Activated naive CD8-positive, alpha-beta T cell treated with anti-CD3 and anti-CD28 coated beads for 36 hours (primary cell): ENCODE measurements around the gene TAOK2. TPM values are rescaled to one million over a fixed set of nuclear protein-coding genes. Genes with fewer than 3 reads are reported as not detected.
"Not testable (repeated sequence)": the region's sequence is repeated elsewhere in the genome, so short reads cannot be mapped to it uniquely, and the experiment has no call there.

ENCODE experiments used
- DNase-seq: peaks from one replicate; pipeline ENCODE4 v3.0.0; 2021
- H3K27ac Mint-ChIP-seq: one replicate; pipeline ENCODE4 v1.8.0; 2022; ENCODE audit warnings: mild to moderate bottlenecking, moderate library complexity, mixed read lengths
- H3K27me3 Mint-ChIP-seq: one replicate; pipeline ENCODE4 v1.8.0; 2022; ENCODE audit warnings: mild to moderate bottlenecking, mixed read lengths
- H3K36me3 Mint-ChIP-seq: one replicate; pipeline ENCODE4 v1.8.0; 2021; ENCODE audit warnings: mild to moderate bottlenecking, mixed read lengths
- H3K4me1 Mint-ChIP-seq: one replicate; pipeline ENCODE4 v1.8.0; 2021; ENCODE audit warnings: mixed read lengths
- H3K4me3 Mint-ChIP-seq: one replicate; pipeline ENCODE4 v1.8.0; 2022; ENCODE audit warnings: mild to moderate bottlenecking, moderate library complexity, mixed read lengths
- H3K9me3 Mint-ChIP-seq: one replicate; pipeline ENCODE4 v1.8.0; 2022; ENCODE audit warnings: mixed read lengths
- total RNA-seq, 2 experiments: library from RNA; stranded (reverse); gene quantifications; one replicate each; pipeline ENCODE4 v1.2.3, GENCODE V29; 2021

Gene TAOK2
- total RNA-seq, 2 experiments from 2014 or later = 24.9 to 26.4 TPM

DNA sequence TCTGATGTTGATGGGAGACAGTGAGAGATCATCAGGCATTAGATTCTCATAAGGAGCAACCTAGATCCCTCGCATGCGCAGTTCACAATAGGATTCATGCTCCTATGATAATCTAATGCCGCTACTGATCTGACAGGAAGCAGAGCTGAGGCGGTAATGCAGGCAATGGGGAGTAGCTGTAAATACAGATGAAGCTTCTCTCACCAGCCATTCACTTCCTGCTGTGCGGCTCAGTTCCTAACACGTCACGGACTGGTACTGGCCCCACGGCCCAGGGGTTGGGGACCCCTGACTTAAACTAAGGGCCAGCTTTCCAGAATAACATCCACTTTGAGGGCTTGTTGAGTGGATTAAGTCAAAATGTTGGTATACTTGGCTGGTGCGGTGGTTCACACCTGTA is 14.4 kb upstream of the TAOK2 start:
- no peaks in the 10 kb centered on the region for H3K36me3 Mint-ChIP-seq
- peaks cover 15% of the 10 kb centered on the region for H3K4me1 Mint-ChIP-seq
- H3K4me3 Mint-ChIP-seq = no peak overlapping the region
- no peaks in the 10 kb centered on the region for H3K27me3 Mint-ChIP-seq
- H3K27ac Mint-ChIP-seq = no peak overlapping the region
- no peak for DNase-seq
- no peaks in the 10 kb centered on the region for H3K9me3 Mint-ChIP-seq

DNA sequence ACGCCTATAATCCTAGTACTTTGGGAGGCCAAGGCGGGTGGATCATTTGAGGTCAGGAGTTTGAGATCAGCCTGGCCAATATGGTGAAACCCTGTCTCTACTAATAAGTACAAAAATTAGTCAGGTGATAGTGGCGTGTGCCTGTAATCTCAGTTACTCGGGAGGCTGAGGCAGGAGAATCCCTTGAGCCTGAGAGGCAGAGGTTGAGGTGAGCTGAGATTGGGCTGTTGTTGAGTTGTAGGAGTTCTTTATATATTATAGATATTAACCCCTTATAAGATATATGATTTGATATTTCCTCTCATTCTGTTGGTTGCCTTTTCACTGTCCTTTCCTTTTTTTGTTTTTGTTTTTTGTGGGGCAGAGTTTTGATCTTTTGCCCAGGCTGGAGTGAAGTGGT is 13.8 kb upstream of the TAOK2 start:
- H3K4me3 Mint-ChIP-seq, H3K9me3 Mint-ChIP-seq, H3K36me3 Mint-ChIP-seq, H3K27ac Mint-ChIP-seq, H3K27me3 Mint-ChIP-seq, DNase-seq: not testable (repeated sequence)
- peaks cover 15% of the 10 kb centered on the region for H3K4me1 Mint-ChIP-seq

DNA sequence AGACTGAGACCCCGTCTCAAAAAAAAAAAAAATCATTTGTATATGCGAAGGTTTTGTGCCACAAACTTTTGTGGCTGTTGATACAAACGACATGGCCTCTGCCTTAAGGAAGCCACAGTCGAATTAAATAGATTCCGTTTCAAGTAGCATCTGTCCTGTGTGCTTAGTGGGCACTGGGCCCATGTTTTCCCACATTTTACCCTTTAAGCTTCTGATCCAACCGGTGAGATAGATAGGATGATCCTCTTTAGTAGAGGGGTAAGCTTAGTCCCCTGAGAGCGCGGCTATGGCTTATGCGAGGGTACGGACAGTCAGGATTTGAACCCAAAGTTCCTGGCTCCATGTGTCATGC is 12.6 kb upstream of the TAOK2 start:
- H3K4me3 Mint-ChIP-seq = peak overlapping the region; percentile 76
- H3K27ac Mint-ChIP-seq = peak overlapping the region; percentile 85
- no peak for DNase-seq
- H3K27me3 Mint-ChIP-seq = no peaks in the 10 kb centered on the region
- no peaks in the 10 kb centered on the region for H3K36me3 Mint-ChIP-seq
- peaks cover 16% of the 10 kb centered on the region for H3K4me1 Mint-ChIP-seq
- H3K9me3 Mint-ChIP-seq = no peaks in the 10 kb centered on the region

DNA sequence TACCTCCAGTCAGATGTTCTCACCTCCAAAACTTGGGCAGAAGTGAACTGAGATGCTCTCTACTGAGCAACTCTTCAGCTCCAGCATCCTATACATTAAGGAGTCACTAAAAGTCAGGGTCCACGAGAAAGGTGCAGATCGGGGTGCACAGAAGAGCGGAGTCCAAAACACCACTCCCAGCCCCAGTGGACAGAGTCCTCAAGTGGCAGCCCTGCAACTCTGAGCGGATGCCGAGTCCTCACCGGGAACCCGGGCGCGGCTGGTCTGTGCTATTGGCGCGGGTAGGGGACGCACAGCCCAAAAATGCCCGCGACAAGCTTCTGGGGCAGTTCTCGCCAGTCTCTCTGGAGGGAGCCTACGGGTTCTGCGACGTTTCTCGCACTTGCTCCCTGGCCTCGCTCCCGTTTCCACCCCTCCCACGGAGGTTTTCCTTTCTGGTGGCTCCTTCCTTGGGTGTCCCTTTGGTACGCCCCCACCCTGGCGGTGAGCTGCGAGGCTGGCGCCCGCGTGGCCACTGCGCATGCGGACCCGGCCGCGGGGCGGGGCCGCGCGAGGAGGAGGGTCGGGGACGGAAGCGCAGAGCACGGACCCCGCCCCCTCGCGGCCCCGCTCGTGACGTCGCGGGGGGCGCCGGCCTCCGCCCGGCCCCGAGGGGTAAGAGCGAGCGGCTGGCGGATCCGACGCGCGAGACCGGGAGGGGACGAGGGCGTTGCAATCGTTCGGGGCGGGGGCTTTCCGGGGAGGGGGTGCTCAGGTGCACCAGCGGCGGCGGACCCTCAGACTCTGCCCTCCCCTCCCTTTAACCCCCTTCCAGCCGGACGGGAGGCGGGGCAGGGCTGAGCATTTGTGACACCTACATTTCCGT is 12.0 kb upstream of the TAOK2 start, which contains the start of gene TMEM219:
TMEM219 (plus strand) TSS at position 601 of the 865 bp plus-strand sequence. CDS start 1,065 bp downstream, outside the sequence.
- H3K4me3 Mint-ChIP-seq = peak within 1 kb of the TSS; percentile 83
- DNase-seq = peak; percentile 97

DNA sequence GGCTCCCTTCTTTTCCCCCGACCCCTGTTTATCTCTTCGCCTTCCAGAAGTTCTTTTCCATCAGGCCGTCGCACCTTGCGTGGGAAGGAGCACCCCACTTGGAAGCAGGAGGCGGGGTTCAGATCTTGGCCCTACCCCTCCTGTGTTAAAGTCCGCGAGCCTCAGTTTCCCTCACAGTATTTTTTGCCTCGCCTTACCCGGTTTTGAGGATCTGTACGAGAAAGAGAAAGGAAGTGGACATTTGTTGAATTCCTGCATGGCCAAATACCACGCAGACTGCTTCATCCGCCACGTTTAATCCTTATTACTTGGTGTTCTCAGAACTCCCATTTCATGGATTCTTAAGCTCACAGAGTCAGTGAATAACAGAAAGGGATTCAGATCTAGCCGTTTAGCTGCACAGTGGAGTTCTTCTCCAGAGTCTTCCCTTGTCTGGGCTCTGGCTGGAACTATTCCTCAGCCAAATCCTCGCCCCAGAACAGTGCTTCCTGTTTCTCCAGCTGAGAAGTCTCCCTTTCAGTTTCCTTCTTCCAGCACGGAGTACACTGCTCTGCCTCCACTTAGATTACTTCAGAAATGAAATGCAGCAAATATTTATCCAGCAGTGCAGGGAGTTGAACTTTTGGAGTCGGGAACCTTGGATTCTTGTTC is 11.2 kb upstream of the TAOK2 start:
- H3K4me3 Mint-ChIP-seq = peak overlapping the region; percentile 83

More for the DNA sequence above, 12.0 kb upstream of the TAOK2 start, which contains the start of gene TMEM219:
- no peaks in the 10 kb centered on the region for H3K36me3 Mint-ChIP-seq
- no peaks in the 10 kb centered on the region for H3K9me3 Mint-ChIP-seq
- peak within 1 kb of the TSS; percentile 85 for H3K27ac Mint-ChIP-seq
- no peaks in the 10 kb centered on the region for H3K27me3 Mint-ChIP-seq
- peaks cover 16% of the 10 kb centered on the region for H3K4me1 Mint-ChIP-seq

DNA sequence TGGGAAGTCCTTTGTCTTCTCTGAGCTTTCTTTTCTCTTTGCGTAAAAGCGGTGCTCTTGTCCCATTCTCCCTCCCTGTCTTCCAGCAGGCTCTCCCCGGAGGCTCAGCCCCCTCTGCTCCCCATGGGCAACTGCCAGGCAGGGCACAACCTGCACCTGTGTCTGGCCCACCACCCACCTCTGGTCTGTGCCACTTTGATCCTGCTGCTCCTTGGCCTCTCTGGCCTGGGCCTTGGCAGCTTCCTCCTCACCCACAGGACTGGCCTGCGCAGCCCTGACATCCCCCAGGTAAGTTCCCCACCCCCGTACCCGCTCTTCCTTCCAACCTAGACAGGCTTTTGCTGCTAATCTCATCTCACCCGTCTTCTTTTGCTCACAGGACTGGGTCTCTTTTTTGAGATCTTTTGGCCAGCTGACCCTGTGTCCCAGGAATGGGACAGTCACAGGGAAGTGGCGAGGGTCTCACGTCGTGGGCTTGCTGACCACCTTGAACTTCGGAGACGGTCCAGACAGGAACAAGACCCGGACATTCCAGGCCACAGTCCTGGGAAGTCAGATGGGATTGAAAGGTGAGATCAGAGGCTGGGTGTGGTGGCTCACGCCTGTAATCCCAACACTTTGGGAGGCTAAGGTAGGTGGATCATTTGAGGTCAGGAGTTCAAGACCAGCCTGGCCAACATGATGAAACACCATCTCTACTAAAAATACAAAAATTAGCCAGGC is 10.5 kb upstream of the TAOK2 start:
- H3K27me3 Mint-ChIP-seq = no peaks in the 10 kb centered on the region
- H3K27ac Mint-ChIP-seq = peak overlapping the region; percentile 79
- DNase-seq = no peak
- no peaks in the 10 kb centered on the region for H3K36me3 Mint-ChIP-seq
- peaks cover 16% of the 10 kb centered on the region for H3K4me1 Mint-ChIP-seq
- no peaks in the 10 kb centered on the region for H3K9me3 Mint-ChIP-seq
- peak overlapping the region; percentile 83 for H3K4me3 Mint-ChIP-seq

More for the DNA sequence above, 11.2 kb upstream of the TAOK2 start:
- Mint-ChIP-seq H3K27me3 (no peaks in the 10 kb centered on the region), H3K9me3 (no peaks in the 10 kb centered on the region), H3K36me3 (no peaks in the 10 kb centered on the region), H3K4me1 (peaks cover 16% of the 10 kb centered on the region), H3K27ac (peak overlapping the region; percentile 79)
- DNase-seq = no peak

DNA sequence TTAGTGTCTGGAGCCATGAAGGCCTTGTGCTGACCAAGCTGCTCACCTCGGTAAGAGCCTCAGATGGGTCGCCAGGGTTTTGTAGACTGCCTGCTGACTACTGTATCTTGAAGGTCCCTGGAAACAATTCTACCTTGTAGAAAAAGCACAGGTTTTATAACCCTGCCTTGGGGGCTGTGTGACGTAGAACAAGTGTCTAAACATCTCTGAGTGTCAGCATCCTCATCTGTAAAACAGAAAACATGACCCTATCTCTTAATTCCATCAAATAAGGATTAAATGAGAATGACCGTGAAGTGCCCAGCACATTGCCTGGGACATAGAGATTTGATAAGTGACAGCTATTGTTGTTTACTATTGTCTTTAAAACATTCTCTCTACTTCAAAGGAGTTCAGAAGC is 5.5 kb upstream of the TAOK2 start:
- Mint-ChIP-seq H3K4me3 (no peak overlapping the region), H3K27me3 (no peaks in the 10 kb centered on the region), H3K27ac (no peak overlapping the region), H3K9me3 (peaks cover 5% of the 10 kb centered on the region), H3K36me3 (peaks cover 24% of the 10 kb centered on the region), H3K4me1 (peaks cover 8% of the 10 kb centered on the region)
- DNase-seq = no peak

DNA sequence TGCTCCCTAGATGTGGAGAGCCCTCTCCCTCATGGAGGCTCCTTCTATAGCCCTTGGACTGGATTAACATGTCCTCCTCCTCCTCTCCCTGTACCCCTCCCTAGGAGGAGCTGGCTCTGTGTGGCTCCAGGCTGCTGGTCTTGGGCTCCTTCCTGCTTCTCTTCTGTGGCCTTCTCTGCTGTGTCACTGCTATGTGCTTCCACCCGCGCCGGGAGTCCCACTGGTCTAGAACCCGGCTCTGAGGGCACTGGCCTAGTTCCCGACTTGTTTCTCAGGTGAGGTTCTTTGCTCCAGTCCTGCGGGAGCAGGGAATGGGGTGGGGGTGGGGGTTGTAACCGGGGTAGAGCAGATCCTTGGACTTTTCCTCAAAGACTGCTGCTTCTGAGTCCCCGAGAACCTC is 2.4 kb upstream of the TAOK2 start:
- Mint-ChIP-seq H3K4me3 (no peak overlapping the region), H3K27ac (no peak overlapping the region), H3K27me3 (no peaks in the 10 kb centered on the region), H3K9me3 (peaks cover 7% of the 10 kb centered on the region), H3K36me3 (peaks cover 33% of the 10 kb centered on the region), H3K4me1 (peaks cover 24% of the 10 kb centered on the region)
- DNase-seq = no peak

DNA sequence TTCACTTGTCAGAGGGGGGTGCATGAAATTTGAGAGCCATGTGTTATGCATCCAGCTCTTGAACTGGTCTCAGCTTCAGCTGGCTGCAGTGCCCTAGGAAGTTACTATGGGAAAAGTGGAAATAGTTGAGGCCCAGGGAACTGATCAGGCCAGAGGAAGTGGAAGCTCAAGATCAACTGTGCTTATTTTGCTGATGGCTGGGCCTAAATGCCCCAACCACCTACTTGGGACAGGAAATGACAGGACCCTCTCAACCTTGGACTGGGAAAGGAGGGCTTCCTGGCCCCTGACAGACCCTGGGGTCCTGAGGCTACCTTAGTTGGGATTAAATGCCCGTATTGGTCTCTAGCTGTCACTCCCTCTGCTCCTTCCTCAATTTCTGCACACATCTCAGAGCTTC is 1.2 kb upstream of the TAOK2 start:
- H3K9me3 Mint-ChIP-seq = peaks cover 7% of the 10 kb centered on the region
- no peaks in the 10 kb centered on the region for H3K27me3 Mint-ChIP-seq
- H3K4me1 Mint-ChIP-seq = peaks cover 33% of the 10 kb centered on the region
- no peak overlapping the region for H3K4me3 Mint-ChIP-seq
- H3K36me3 Mint-ChIP-seq = peaks cover 33% of the 10 kb centered on the region
- no peak for DNase-seq
- H3K27ac Mint-ChIP-seq = peak overlapping the region; percentile 70

DNA sequence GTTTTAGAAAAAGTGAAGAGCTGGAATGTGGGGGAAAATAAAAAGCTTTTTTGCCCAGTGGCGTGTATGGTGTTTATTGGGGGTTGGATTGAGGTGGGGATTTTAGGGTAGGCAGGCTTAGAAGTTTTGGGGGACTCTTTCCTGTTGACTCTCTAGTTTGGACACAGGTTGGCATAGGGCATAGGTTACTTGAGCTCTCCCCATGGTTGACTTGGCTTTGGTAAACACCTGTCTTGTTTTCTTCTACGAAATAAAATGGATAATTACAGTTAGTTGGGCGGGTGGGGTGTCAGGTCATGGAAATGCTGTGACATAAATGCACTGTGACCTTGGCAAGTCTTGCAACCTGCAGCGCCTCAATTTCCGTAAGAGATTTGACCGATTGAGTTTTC is 680 bp upstream of the TAOK2 start:
- Mint-ChIP-seq H3K27me3 (no peaks in the 10 kb centered on the region), H3K27ac (peak overlapping the region; percentile 70), H3K4me1 (peaks cover 33% of the 10 kb centered on the region), H3K36me3 (peaks cover 33% of the 10 kb centered on the region), H3K4me3 (peak overlapping the region; percentile 98), H3K9me3 (peaks cover 7% of the 10 kb centered on the region)
- no peak for DNase-seq

DNA sequence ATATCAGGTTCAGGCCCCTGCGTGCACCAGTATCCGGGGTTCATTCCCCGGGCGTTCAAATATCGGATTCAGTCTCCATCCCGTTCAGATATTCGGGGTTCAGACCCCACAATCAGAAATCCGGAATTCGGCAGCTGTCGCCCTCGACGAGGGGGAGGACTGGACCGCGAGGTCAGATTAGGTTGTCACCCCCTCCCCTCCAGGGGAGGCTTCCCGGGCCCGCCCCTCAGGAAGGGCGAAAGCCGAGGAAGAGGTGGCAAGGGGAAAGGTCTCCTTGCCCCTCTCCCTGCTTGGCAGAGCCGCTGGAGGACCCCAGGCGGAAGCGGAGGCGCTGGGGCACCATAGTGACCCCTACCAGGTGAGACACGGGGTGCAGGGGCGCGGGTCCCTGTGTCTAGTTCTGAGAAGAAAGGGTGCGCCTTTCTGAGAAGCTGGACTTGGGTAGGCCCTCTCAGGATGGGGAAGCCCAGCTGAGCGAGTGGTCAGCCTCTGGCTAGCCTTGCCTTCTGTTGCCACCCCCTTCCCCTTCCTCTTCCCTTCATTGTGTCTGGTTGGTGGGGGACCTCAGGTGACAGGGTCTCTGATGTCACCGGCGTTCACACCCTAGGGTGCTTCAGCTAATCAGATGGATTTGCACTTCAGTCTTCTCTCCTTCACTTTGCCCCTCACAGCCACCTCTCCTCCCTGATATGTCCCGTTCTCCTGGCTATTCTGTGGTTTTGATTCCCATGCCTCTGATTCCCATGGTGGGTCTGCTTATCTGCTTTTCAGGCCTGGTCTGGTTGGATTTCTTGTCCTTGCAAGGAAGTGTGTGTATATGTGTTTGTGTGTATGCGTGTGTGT is 844 bp downstream of the TAOK2 start:
- peak overlapping the region; percentile 95 for H3K27ac Mint-ChIP-seq
- DNase-seq = peak; percentile 25
- peaks cover 7% of the 10 kb centered on the region for H3K9me3 Mint-ChIP-seq
- peaks cover 33% of the 10 kb centered on the region for H3K4me1 Mint-ChIP-seq
- peaks cover 29% of the 10 kb centered on the region for H3K36me3 Mint-ChIP-seq
- H3K4me3 Mint-ChIP-seq = peak overlapping the region; percentile 98
- H3K27me3 Mint-ChIP-seq = no peaks in the 10 kb centered on the region

DNA sequence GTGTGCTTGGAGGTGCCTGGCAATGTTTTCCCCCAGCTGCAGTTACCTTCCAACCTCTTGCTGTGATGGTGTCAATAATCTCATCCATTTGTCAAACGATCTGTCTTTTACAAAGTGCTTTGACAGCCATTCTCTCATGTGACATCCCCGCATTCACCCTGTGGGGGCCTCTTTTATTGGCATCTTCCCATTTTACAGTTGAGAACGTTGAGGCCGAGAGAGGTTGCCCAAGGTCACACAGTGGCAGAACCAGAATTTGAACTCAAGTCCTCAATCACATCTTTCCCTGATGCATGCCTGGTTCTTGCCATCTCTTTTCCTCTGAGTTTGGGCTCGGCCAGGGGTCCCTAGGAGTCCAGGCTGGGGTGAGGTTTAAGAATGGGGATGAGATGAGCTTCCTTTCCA is 1.5 kb downstream of the TAOK2 start:
- Mint-ChIP-seq H3K36me3 (peaks cover 26% of the 10 kb centered on the region), H3K27ac (peak overlapping the region; percentile 95), H3K27me3 (no peaks in the 10 kb centered on the region), H3K4me1 (peaks cover 33% of the 10 kb centered on the region), H3K9me3 (peaks cover 7% of the 10 kb centered on the region), H3K4me3 (peak overlapping the region; percentile 98)
- no peak for DNase-seq

DNA sequence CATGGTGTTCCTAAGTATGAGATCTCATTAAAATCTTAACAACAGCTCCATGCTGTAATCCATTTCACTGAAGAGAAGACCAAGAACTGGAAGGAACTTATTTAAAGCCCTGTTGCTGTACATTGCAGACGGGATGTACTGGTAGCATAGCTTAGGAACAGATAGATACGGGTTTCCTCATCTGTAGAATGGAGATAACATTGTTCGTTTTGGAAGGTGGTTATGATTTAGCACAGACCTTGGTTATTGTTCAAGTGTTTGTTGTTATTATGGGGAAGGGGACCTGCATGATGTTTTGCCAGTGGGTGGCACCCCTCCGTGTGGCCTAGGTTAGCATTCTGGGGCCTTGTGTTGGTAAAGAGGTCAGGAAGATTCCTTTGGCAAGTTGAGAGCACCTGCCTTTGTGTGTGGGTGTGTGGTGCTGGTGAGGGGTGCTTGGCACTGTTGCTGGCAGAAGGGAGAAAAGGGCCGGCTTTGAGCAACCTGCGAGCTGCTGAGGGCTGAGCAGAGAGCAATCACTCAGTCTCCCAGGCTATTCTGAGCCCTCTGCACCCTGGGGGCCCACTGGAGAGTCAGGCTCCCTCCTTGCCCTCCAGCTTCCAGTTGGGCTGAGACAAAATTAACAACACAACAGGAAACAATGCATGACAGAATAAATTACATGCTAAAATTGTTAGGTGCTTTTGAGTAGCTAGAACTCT is 2.3 kb downstream of the TAOK2 start:
- H3K27ac Mint-ChIP-seq = peak overlapping the region; percentile 34
- peaks cover 7% of the 10 kb centered on the region for H3K9me3 Mint-ChIP-seq

More for the DNA sequence above, 2.3 kb downstream of the TAOK2 start:
- peaks cover 26% of the 10 kb centered on the region for H3K36me3 Mint-ChIP-seq
- no peak for DNase-seq
- H3K4me1 Mint-ChIP-seq = peaks cover 33% of the 10 kb centered on the region
- H3K4me3 Mint-ChIP-seq = peak overlapping the region; percentile 98
- no peaks in the 10 kb centered on the region for H3K27me3 Mint-ChIP-seq
